Breast epithelium (tissue), 3 donors: ENCODE data around the gene LRRIQ4.

Source experiments
- CTCF ChIP-seq, 3 donors: fragments of 450-650 bp; IDR thresholded peaks; one replicate each; pipeline ENCODE4 v1.5.1; 2016 to 2017; ENCODE audit warnings: antibody characterized with exemption in 3 of 3, mild to moderate bottlenecking in 3 of 3, moderate library complexity in 3 of 3
- POLR2A ChIP-seq: fragments of 450-650 bp; IDR thresholded peaks from one replicate; pipeline ENCODE4 v1.6.1; 2016; ENCODE audit warnings: antibody characterized with exemption, mild to moderate bottlenecking, moderate library complexity
- POLR2AphosphoS5 ChIP-seq, 3 donors: sonication (generic); formaldehyde crosslinking; IDR thresholded peaks; one replicate each; pipeline ENCODE4 v1.6.1; 2017; ENCODE audit warnings: antibody characterized with exemption in 3 of 3

- TF ChIP-seq POLR2A: no peak
- TF ChIP-seq CTCF (IDR thresholded peaks at IDR 0.05): no peak
- no peak for TF ChIP-seq POLR2AphosphoS5 (IDR thresholded peaks at IDR 0.05)
Observed at GRCh38 chr3:169871129-169871886, 58.6 kb downstream of the LRRIQ4 start.
